Fibroblast of pulmonary artery (primary cell): ENCODE measurements around the gene CD82.

Experiments used
- DNase-seq: peaks from one replicate; pipeline ENCODE4 v3.0.0-alpha.2; 2010; ENCODE audit warnings: low read depth
- H3K4me3 ChIP-seq: replicated peaks from 2 replicates; pipeline ENCODE4 v1.5.1; 2011; ENCODE audit warnings: low read depth, mild to moderate bottlenecking, control low read depth, low read length, moderate library complexity
- CTCF ChIP-seq: IDR thresholded peaks from 2 replicates; pipeline ENCODE4 v1.5.1; 2011; ENCODE audit warnings: mild to moderate bottlenecking, control low read depth, low read length, inconsistent platforms; ENCODE audit errors: missing control alignments

CD82 gene

GRCh38 chr11:44578279-44578678 lies 12.8 kb downstream of the CD82 start:
- H3K4me3 ChIP-seq, result no peak overlapping the region
- no peak for TF ChIP-seq CTCF
- no peak for DNase-seq

- DNase-seq, result no peak
- no peak overlapping the region for H3K4me3 ChIP-seq
- no peak for TF ChIP-seq CTCF
These were observed 13.9 kb downstream of the CD82 start for GRCh38 chr11:44579302-44579761.

- TF ChIP-seq CTCF, result no peak
- no peak overlapping the region for H3K4me3 ChIP-seq
- no peak for DNase-seq
These were observed 15.2 kb downstream of the CD82 start for GRCh38 chr11:44580701-44581100.

- DNase-seq, result no peak
- no peak overlapping the region for H3K4me3 ChIP-seq
- no peak for TF ChIP-seq CTCF
These were observed 15.8 kb downstream of the CD82 start for GRCh38 chr11:44581246-44581645.

- no peak overlapping the region for H3K4me3 ChIP-seq
- no peak for TF ChIP-seq CTCF
- DNase-seq, result no peak
These were observed 17.3 kb downstream of the CD82 start for GRCh38 chr11:44582641-44583352.

GRCh38 chr11:44583353-44583669 lies 17.8 kb downstream of the CD82 start:
- DNase-seq, result no peak
- no peak for TF ChIP-seq CTCF
- H3K4me3 ChIP-seq, result no peak overlapping the region

GRCh38 chr11:44585421-44585820 lies 20.0 kb downstream of the CD82 start:
- H3K4me3 ChIP-seq, result no peak overlapping the region
- no peak for TF ChIP-seq CTCF
- DNase-seq, result no peak
